ENCODE results near the gene RERG.
"Not testable (repeated sequence)": the region's sequence is repeated elsewhere in the genome, so short reads cannot be mapped to it uniquely, and the experiment has no call there.

Gene RERG

GRCh38 chr12:15130541-15130940, 90.7 kb downstream of the RERG start:
- no peak for DNase-seq

DNA sequence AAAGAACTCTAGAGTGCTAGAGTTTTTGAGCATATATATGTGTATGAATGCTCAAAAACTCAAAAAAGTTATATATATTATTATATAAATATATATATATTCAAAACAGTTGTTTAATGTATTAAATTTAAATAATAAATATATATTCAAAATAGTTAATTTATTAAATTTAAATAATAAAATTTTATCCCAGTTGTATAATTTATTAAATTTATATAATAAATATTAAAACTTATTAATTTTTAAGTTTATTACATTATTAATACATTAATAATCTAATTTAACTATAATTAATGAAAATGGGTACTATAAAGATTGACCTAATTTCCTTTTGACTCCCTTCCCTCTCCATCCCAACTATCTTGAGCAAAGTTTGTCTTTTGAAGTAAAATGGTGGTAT, 97.8 kb downstream of the RERG start:
- no peak for DNase-seq

DNA sequence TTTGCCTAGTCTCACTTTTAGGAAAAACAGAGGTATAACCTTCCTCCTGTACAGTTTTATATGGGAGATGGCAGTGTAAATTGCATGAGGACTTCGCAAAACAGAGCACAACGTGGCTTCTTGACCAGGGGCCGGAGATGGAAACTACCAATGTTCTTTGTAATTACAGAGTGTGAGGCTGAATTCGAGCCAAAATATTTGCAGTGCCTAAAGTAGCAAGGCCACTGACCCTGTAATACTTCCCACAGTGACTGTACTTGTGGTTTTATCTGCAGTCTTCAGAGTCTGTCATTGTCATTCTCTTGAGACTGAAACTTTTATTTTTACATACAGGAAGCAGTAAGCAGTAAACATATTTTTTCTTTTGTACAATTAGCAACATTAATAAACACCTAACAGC, 98.9 kb downstream of the RERG start:
- DNase-seq, result no peak

- DNase-seq, result no peak
Measured at GRCh38 chr12:15118955-15119354, 102.3 kb downstream of the RERG start.

- DNase-seq, result no peak
Measured at GRCh38 chr12:15116983-15117382, 104.2 kb downstream of the RERG start.

DNA sequence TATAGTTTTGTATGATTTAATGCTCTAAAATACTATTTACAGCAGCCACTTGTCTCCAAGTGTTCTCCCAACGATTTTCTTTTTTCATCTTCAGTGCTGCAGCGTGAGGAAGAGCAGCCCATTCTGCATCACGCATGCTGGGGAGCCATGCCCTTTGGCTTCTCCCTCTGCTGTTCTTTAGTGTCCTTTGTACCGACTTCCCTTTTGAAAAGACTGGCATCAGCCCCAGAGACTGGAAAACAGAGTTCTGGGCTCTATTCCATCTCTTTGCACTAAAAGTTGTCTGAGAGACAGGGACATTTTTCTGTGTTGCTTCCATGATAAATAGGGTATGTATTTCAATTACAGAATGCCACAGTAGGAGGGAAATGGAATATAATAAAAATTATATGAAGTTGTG, 105.1 kb downstream of the RERG start:
- DNase-seq, result no peak

DNA sequence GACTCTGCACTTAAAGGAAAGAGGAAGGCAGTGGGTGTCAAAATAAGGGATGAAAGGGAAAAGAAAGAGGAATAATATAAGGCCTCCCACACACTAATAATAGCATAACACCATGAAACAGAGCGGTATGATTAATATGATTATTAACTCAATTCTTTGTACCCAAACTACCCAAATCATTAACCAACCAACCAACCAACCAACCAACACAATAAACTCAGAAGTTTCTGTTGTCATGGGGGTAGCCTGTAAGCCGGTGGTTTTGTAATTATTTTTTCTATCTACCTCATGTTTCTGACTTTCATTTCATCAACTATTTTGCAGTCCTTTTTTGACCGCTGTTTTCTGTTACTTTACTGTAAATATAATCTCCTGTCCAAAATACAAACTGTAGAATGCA, 105.8 kb downstream of the RERG start:
- no peak for DNase-seq

DNA sequence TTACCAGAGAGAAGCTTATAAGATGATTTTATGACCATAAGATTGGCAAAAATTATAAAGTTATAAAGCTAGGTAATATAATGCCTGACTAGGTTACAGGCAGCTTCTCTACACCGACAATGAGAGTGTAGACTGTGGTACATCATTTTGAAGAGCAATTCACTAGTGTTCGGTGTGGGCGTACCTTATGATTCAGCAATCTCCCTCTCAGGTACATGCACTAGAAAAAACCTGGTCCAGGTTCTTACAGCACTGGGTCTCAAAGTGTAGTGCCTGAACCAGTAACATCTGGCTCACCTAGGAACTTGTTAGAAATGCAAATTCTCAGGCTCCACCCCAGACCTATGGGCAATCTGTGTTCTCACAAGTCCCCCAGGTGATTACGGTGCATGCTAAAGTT, 106.7 kb downstream of the RERG start:
- no peak for DNase-seq

DNA sequence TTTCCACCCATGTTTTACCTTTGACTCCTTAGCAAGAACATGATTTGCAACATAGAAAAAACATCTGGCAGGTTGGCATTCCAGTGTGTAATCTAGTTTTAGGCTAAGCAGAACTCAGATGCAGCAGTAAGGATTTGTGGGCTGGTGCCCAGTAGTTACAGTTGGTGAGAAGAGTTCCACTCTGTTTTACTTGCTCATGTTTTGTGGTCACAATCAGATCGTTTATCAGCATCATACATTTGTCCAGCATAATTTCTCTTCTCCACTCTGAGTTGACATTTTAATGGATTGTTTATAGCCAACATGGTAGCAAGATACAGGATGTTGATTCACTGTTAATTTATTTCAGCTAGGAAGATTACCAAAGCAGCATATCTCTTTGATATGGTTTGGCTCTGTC, 128.4 kb downstream of the RERG start:
- no peak for DNase-seq

- no peak for DNase-seq
Measured at GRCh38 chr12:15090441-15090840, 130.8 kb downstream of the RERG start.

DNA sequence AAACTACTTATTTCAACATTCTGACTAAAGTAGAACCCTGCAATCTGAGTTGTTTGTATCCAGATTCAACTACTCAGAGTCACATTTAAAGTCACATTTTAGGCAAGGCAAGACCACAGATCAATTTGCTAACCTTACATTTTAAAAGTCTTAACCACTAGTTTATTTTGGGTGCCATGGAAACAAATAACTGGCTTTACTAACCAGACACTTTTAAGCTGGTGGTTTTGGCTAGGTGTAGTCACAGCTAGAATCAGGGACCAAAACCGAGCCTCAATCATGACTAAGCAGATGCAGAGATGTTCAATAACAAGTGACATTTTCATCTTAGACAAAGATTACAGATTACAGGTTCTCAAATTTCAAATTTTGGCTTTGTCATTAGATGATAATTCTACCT, 133.1 kb downstream of the RERG start:
- no peak for DNase-seq

- not testable (repeated sequence) for DNase-seq
Measured at GRCh38 chr12:15077751-15078150, 143.5 kb downstream of the RERG start.

DNA sequence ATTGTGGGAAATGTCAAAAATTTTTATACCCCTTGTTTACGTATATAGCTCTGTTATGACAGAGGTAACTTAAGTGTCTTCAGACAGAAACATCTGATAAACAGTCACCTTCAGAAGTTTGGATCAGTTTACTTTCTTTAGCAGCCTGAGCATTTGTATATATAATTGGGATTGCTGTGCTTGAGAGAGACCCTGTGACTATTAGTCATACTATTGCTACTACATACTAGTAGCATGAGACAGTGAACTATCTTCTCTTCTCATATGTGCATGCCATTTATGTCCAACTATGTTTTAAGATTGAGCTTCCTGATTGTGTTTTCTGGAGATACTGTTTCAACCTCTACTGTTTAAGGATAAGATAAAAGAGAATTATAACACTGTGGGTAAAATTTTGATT, 146.9 kb downstream of the RERG start:
- no peak for DNase-seq

GRCh38 chr12:15059123-15059522, 162.1 kb downstream of the RERG start:
- DNase-seq, result no peak
